IPS-18c (cell line): ENCODE data around the gene PLA2G2E.
"Not testable (repeated sequence)": the region's sequence is repeated elsewhere in the genome, so short reads cannot be mapped to it uniquely, and the experiment has no call there.

Source experiments
- H3K4me3 ChIP-seq: 2 replicates; pipeline ENCODE4 v1.7.0; 2013; ENCODE audit warnings: low read depth, mild to moderate bottlenecking, low read length, moderate library complexity; ENCODE audit not compliant: insufficient read depth
- H3K9me3 ChIP-seq: one replicate; pipeline ENCODE4 v1.6.1; 2013; ENCODE audit warnings: mild to moderate bottlenecking, low read length, moderate library complexity; ENCODE audit not compliant: control insufficient read depth, insufficient read depth

PLA2G2E gene

DNA sequence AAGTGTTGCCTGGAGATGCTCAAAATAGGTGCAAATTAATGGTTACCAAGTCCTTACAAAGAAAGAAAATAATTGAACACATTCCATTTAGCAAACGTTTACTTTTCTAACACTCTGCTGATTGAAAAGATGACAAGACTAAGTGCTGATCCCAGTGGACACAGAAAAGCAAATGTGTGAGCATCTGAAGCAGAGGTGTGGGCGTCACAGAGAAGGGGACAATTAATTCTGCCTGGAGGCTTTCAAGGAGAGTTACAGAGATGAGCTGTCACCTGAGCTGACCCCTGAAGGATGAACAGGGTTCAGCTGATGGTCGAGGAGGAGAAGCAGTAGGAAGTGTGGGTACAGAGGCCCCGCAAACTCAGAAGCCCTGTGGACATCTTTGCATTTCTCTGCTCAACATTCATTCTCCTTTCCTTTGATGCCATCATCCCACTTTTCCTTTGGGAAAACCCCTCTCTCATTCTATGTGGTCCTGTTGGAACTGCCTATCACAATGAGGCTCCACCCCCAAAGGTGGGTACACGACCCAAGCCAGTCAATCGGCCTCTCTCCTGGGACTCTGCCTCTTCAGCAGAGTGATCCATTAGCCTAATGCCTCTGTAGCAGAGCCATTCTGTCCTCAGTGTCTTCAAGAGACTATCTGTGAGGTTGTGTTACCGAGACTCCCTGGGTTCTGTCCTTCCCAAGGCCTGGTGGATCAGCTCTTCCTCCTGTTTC lies 17.2 kb upstream of the PLA2G2E start:
- Histone ChIP-seq H3K9me3 (no peaks in the 10 kb centered on the region), H3K4me3 (no peak overlapping the region)

GRCh38 chr1:19938472-19938871 lies 15.1 kb upstream of the PLA2G2E start:
- Histone ChIP-seq H3K9me3 (no peaks in the 10 kb centered on the region), H3K4me3 (no peak overlapping the region)

DNA sequence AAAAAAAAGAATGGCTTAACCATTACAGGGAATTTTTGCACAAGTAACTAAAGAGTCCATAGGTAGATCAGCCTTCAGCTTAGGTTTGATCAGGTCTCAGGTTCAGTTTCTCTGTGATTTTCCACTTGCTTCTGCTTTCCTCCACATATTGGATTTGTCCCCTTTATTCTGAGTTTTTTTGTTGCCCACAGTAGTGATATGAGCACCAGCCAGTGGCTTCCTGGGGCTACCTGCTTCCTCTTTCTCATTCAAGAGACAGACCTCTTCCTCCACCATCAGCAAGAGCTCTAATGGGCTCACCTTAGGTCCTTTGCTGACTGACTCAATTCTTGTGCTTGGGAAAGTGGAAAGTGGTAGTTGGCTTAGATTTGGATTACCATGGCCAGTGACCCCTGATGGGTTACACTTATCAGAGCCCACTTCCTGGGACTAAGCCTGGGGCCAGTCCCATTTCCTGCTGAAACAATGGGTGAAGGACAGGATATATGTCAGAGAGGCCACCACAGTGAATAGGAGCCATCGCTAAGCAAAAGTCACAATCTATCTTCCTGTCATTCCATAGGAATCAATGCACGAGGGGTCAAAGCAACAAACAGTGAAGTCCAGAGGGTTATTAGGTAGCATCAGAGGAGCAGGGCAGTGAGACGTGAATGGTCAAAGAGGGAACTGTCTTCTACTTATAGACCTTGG lies 12.8 kb upstream of the PLA2G2E start:
- peaks cover 3% of the 10 kb centered on the region for H3K9me3 ChIP-seq
- no peak overlapping the region for H3K4me3 ChIP-seq

DNA sequence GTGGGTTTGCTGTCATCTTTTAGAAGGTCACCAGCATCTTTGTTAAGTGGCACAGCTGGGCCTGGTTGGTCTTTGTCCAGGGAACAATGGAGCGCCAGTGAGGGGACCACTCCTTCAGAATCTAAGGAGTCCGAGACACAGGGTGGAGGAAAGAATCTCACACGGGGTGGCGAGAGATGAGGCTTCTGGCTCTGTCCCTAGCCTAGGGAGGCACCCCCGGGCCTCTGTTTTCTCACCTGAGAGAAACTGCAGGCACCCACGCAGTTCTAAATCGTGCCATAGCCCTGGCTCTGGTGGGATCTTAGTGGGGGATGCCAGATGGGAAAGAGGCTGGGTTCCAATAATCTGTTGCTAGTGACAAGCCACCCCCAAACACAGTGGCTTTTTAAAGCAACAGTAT lies 10.9 kb upstream of the PLA2G2E start:
- Histone ChIP-seq H3K4me3 (no peak overlapping the region), H3K9me3 (peaks cover 3% of the 10 kb centered on the region)

- no peak overlapping the region for H3K4me3 ChIP-seq
- peaks cover 3% of the 10 kb centered on the region for H3K9me3 ChIP-seq
These were observed 9.4 kb upstream of the PLA2G2E start for GRCh38 chr1:19932866-19933265.

GRCh38 chr1:19927130-19927421 lies 3.7 kb upstream of the PLA2G2E start:
- H3K4me3 ChIP-seq, H3K9me3 ChIP-seq: not testable (repeated sequence)

DNA sequence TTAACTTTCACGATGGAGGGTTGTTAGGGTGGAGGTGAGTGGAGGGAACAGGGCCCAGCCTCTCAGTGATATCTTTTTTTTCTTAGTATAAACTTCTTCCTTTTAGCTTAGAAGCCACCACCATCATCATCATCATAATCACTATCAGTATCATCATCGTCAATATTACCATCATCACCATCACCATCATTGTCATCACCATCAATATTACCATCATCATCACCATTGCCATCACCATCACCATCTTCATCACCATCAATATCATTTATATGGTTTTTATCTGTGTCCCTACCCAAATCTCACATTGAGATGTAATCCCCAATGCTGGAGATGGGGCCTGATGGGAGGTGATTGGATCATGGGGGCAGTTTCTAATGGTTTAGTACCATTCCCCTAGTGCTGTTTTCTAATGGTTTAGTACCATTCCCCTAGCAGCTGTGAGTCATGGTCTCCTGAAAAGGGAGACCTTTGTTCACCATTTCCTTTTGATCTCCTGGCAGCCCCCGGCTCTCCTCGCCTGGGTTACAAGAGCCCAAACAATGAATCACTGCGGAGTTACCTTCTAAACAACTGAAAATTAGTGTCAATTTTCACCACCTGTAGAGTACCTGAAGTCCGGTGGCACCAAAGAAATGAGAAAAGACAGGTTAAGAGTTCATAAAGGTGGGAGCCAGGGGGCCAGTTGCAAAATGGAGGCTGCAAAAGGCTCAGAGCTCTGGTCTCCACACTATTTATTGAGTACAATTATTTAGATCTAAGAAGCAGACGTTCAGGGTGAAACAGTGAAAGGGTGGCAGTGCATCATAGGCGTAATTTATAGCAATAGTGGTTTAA lies 3.1 kb upstream of the PLA2G2E start:
- Histone ChIP-seq H3K4me3 (no peak overlapping the region), H3K9me3 (peaks cover 2% of the 10 kb centered on the region)

GRCh38 chr1:19925342-19926070 lies 2.1 kb upstream of the PLA2G2E start:
- Histone ChIP-seq H3K9me3 (peaks cover 2% of the 10 kb centered on the region), H3K4me3 (no peak overlapping the region)

DNA sequence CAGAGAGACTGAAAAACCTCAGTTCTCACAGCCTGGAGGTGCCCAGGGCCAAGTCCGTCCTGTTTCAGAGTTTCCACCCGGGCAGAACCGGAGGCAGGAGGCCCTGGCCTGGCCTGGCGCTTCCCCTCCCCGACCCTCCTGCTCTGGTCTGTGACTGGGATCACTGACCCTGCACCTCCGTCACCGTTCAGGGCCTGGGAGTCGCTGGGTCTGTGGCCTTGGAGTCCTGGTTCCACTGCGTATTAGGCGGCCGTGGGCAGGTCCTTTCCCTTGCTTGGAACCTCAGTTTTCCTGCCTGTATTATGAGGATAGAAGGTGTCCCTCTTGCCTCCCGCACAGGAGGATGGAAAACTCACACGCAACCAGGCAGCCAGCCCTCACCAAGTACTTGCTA lies 533 bp upstream of the PLA2G2E start:
- Histone ChIP-seq H3K4me3 (no peak overlapping the region), H3K9me3 (peaks cover 2% of the 10 kb centered on the region)

DNA sequence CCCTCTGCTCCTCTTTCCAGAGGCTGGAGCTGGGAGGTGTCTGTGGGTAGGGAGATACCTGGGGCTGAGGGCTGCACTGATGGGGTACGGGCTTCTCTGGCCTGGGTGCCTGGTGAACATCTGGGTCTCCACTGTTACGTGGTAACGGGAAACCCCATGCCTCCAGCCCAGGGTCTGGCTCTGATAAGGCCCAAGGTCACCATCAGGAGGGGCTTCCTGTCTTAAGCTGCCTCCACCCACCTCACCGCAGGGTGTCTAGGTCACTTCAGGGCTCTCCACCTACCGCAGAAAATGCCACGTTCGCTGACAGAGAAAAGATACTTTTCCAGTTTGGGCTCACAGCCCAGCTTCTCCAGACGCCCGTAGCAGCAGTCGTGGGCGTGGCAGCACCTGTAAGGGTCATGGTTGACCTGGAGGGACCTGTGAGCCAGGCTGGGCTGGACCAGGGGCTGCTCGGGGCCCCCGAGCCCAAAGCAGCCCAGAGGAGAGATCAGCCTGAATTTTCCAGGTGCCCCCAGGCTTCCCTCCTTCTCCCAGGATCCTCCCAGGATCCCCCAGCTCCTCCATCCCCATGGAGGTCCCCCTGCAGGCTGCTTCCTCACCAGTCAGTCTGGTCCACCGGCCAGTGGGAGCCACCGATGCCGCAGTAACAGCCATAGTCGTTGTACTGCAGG lies 1.3 kb downstream of the PLA2G2E start:
- Histone ChIP-seq H3K9me3 (peaks cover 2% of the 10 kb centered on the region), H3K4me3 (no peak overlapping the region)

GRCh38 chr1:19921310-19921709 lies 2.1 kb downstream of the PLA2G2E start:
- Histone ChIP-seq H3K4me3 (no peak overlapping the region), H3K9me3 (peaks cover 2% of the 10 kb centered on the region)

DNA sequence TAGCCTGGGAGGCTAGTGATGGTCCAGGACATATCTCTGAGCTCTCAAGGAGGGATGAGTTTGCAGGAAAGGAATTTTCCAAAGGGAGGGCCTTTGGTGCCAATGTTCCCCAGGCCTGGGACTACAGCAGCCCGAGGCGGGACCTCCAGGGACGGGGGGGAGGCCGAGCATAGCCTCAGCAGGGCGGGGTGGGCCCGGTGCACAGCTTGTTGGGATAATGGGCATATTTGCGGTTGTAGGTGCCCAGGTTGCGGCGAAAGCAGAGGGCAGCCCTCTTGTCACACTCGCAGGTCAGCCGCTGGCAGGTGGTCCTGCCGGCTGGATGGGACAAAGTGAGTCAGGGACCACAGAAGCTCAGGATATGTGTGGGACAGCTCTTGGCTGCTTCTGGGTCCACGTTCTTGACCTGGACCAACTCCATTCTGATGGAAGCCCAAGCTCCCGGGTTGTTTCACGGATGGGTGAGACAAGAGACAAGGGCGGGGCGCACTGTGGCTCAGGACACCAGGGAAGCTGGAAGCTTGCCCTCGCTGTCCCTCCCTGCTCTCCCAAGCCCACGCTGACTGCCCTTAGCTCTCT lies 3.2 kb downstream of the PLA2G2E start:
- H3K9me3 ChIP-seq: no peaks in the 10 kb centered on the region
- H3K4me3 ChIP-seq: no peak overlapping the region

DNA sequence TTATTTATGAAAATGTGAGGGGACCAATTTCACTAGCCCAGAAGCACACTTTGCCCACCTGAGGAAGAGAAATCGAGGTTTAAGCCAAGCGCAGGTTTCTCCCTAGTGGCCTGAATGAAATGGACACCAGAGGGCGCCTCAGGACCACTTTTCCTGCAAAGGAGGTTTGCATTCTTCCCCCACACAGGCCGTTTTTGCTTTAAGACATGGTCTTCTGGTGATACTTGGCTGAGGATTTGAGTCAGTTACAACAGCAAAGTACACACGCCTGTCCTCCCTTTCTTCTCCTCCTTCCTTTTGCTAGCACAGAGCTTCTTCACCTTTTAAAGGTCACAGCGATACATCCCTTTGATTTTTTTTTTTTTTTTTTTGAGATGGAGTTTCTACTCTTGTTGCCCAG lies 5.4 kb downstream of the PLA2G2E start:
- Histone ChIP-seq H3K4me3 (no peak overlapping the region), H3K9me3 (no peaks in the 10 kb centered on the region)

DNA sequence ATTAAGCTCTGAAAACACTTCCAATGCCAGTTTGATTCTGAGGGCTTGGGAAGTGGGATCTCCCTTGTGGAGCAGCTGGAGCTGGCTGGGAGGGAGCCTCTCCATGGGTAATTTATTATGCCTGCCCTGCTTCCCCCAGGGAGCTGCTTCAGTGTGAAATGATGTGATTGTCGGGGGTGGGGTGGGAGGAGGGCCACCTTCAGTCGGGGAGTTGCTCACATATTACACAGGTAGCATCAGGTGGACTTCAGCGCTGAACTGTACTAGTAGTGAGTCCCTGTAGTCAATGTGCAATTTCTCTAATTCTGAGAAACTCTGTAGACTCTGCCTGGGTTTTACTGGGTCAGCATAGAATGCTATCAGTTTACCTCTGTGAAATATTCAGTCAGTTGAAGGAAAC lies 12.8 kb downstream of the PLA2G2E start:
- Histone ChIP-seq H3K9me3 (no peaks in the 10 kb centered on the region), H3K4me3 (no peak overlapping the region)

DNA sequence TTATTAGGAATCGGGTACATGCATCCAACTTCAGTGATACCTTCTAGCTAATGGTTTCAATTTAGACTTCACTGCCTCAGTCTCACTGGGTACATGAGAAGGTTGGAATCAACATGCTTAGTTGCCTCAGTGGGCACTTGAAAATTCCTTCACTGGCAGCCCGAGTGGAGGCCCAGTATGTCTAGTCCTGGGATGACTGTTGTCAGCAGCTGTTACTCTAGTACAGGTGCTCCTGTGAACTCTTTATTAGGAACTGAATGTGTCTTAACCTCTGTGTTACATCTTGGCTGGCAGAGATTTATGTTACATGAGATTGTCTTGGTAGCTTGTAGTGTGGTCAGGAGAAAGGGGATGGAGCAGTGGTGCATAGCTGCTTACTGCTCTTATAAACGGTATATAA lies 13.4 kb downstream of the PLA2G2E start:
- Histone ChIP-seq H3K9me3 (no peaks in the 10 kb centered on the region), H3K4me3 (no peak overlapping the region)

GRCh38 chr1:19909392-19909791 lies 14.0 kb downstream of the PLA2G2E start:
- no peak overlapping the region for H3K4me3 ChIP-seq
- no peaks in the 10 kb centered on the region for H3K9me3 ChIP-seq

DNA sequence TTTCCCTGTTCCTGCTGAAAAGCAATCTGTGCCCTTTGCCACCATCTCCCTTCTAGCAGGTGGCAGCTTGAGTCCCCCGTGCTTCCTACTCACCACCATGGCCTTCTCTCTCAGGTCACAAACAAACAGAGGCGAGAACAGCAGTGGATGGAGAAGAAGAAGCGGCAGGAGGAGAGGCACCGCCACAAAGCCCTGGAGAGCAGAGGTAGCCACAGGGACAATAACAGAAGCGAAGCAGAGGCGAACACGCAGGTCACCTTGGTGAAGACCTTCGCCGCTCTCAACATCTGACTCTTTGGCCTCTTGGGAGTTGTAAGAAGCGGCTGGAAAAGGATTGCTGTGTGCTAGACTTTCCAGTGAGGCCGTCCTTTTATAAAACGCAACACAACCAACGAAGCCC lies 16.0 kb downstream of the PLA2G2E start:
- H3K4me3 ChIP-seq: no peak overlapping the region
- no peaks in the 10 kb centered on the region for H3K9me3 ChIP-seq
